ENCODE measurements around the gene ATP23.

ATP23 gene

GRCh38 chr12:57940052-57940914 lies 1.1 kb upstream of the ATP23 start:
- peak overlapping the region; percentile 91 for H3K27ac Mint-ChIP-seq

GRCh38 chr12:57940915-57941164 lies 527 bp upstream of the ATP23 start:
- peaks cover 8% of the 10 kb centered on the region for H3K36me3 Mint-ChIP-seq
- H3K4me3 Mint-ChIP-seq = peak overlapping the region; percentile 79
- DNase-seq (ENCODE audit: low spot score in 2 of 2) = no peak
- no peak for ATAC-seq
- peak overlapping the region; percentile 91 for H3K27ac Mint-ChIP-seq
- H3K4me1 Mint-ChIP-seq = peaks cover 39% of the 10 kb centered on the region
- no peaks in the 10 kb centered on the region for H3K9me3 Mint-ChIP-seq

More at GRCh38 chr12:57940052-57940914, 1.1 kb upstream of the ATP23 start:
- peaks cover 10% of the 10 kb centered on the region for H3K36me3 Mint-ChIP-seq
- peaks cover 44% of the 10 kb centered on the region for H3K4me1 Mint-ChIP-seq
- peak overlapping the region; percentile 79 for H3K4me3 Mint-ChIP-seq
- no peaks in the 10 kb centered on the region for H3K9me3 Mint-ChIP-seq
- DNase-seq (ENCODE audit: low spot score in 2 of 2) = no peak
- ATAC-seq = peak; percentile 11

GRCh38 chr12:57943438-57944080 lies 2.2 kb downstream of the ATP23 start:
- H3K4me3 Mint-ChIP-seq = peak overlapping the region; percentile 79
- H3K9me3 Mint-ChIP-seq = no peaks in the 10 kb centered on the region
- H3K4me1 Mint-ChIP-seq = peaks cover 33% of the 10 kb centered on the region
- ATAC-seq (no peak), DNase-seq (ENCODE audit: low spot score in 2 of 2) (no peak)
- peaks cover 4% of the 10 kb centered on the region for H3K36me3 Mint-ChIP-seq
- H3K27ac Mint-ChIP-seq = no peak overlapping the region

GRCh38 chr12:57944313-57945023 lies 3.1 kb downstream of the ATP23 start:
- H3K36me3 Mint-ChIP-seq = peaks cover 4% of the 10 kb centered on the region
- DNase-seq (ENCODE audit: low spot score in 2 of 2) (no peak), ATAC-seq (no peak)
- peak overlapping the region; percentile 29 for H3K27ac Mint-ChIP-seq
- peaks cover 33% of the 10 kb centered on the region for H3K4me1 Mint-ChIP-seq
- no peaks in the 10 kb centered on the region for H3K9me3 Mint-ChIP-seq
- no peak overlapping the region for H3K4me3 Mint-ChIP-seq

GRCh38 chr12:57952766-57953165 lies 11.4 kb downstream of the ATP23 start:
- DNase-seq (ENCODE audit: low spot score in 2 of 2) (no peak), ATAC-seq (no peak)
- H3K36me3 Mint-ChIP-seq = peaks cover 63% of the 10 kb centered on the region
- H3K4me3 Mint-ChIP-seq = no peak overlapping the region
- H3K4me1 Mint-ChIP-seq = no peaks in the 10 kb centered on the region
- peaks cover 2% of the 10 kb centered on the region for H3K9me3 Mint-ChIP-seq
- no peak overlapping the region for H3K27ac Mint-ChIP-seq

GRCh38 chr12:57954768-57955167 lies 13.4 kb downstream of the ATP23 start:
- Mint-ChIP-seq H3K36me3 (peaks cover 72% of the 10 kb centered on the region), H3K4me1 (no peaks in the 10 kb centered on the region), H3K27ac (no peak overlapping the region), H3K4me3 (no peak overlapping the region), H3K9me3 (peaks cover 9% of the 10 kb centered on the region)
- DNase-seq (ENCODE audit: low spot score in 2 of 2) (no peak), ATAC-seq (no peak)

- no peaks in the 10 kb centered on the region for H3K4me1 Mint-ChIP-seq
- no peak overlapping the region for H3K4me3 Mint-ChIP-seq
- ATAC-seq (no peak), DNase-seq (ENCODE audit: low spot score in 2 of 2) (no peak)
- H3K27ac Mint-ChIP-seq = no peak overlapping the region
- peaks cover 51% of the 10 kb centered on the region for H3K36me3 Mint-ChIP-seq
- peaks cover 16% of the 10 kb centered on the region for H3K9me3 Mint-ChIP-seq
Observed at GRCh38 chr12:57958061-57958657, 16.8 kb downstream of the ATP23 start.

- ATAC-seq (no peak), DNase-seq (ENCODE audit: low spot score in 2 of 2) (no peak)
- H3K9me3 Mint-ChIP-seq = peaks cover 14% of the 10 kb centered on the region
- H3K4me1 Mint-ChIP-seq = no peaks in the 10 kb centered on the region
- H3K27ac Mint-ChIP-seq = no peak overlapping the region
- no peak overlapping the region for H3K4me3 Mint-ChIP-seq
- no peaks in the 10 kb centered on the region for H3K36me3 Mint-ChIP-seq
Observed at GRCh38 chr12:57964421-57964820, 23.1 kb downstream of the ATP23 start.

- H3K36me3 Mint-ChIP-seq = no peaks in the 10 kb centered on the region
- DNase-seq (ENCODE audit: low spot score in 2 of 2) (no peak), ATAC-seq (no peak)
- peaks cover 19% of the 10 kb centered on the region for H3K9me3 Mint-ChIP-seq
- H3K4me1 Mint-ChIP-seq = no peaks in the 10 kb centered on the region
- no peak overlapping the region for H3K4me3 Mint-ChIP-seq
- H3K27ac Mint-ChIP-seq = no peak overlapping the region
Observed at GRCh38 chr12:57965766-57966165, 24.4 kb downstream of the ATP23 start.

- peaks cover 15% of the 10 kb centered on the region for H3K9me3 Mint-ChIP-seq
- DNase-seq (ENCODE audit: low spot score in 2 of 2) (no peak), ATAC-seq (no peak)
- H3K36me3 Mint-ChIP-seq = no peaks in the 10 kb centered on the region
- no peak overlapping the region for H3K27ac Mint-ChIP-seq
- H3K4me3 Mint-ChIP-seq = no peak overlapping the region
- no peaks in the 10 kb centered on the region for H3K4me1 Mint-ChIP-seq
Observed at GRCh38 chr12:57966536-57966935, 25.2 kb downstream of the ATP23 start.

GRCh38 chr12:57983146-57983857 lies 41.9 kb downstream of the ATP23 start:
- H3K27ac Mint-ChIP-seq = no peak overlapping the region
- ATAC-seq = no peak
- no peak for DNase-seq (ENCODE audit: low spot score in 2 of 2)
- no peaks in the 10 kb centered on the region for H3K9me3 Mint-ChIP-seq
- no peaks in the 10 kb centered on the region for H3K36me3 Mint-ChIP-seq
- no peak overlapping the region for H3K4me3 Mint-ChIP-seq
- no peaks in the 10 kb centered on the region for H3K4me1 Mint-ChIP-seq

GRCh38 chr12:57983858-57984505 lies 42.6 kb downstream of the ATP23 start:
- Mint-ChIP-seq H3K27ac (no peak overlapping the region), H3K4me3 (no peak overlapping the region), H3K4me1 (no peaks in the 10 kb centered on the region), H3K36me3 (no peaks in the 10 kb centered on the region), H3K9me3 (no peaks in the 10 kb centered on the region)
- DNase-seq (ENCODE audit: low spot score in 2 of 2) = no peak
- no peak for ATAC-seq

GRCh38 chr12:57984629-57985151 lies 43.3 kb downstream of the ATP23 start:
- H3K36me3 Mint-ChIP-seq = no peaks in the 10 kb centered on the region

GRCh38 chr12:57985685-57986084 lies 44.3 kb downstream of the ATP23 start:
- Mint-ChIP-seq H3K4me1 (no peaks in the 10 kb centered on the region), H3K36me3 (no peaks in the 10 kb centered on the region), H3K9me3 (no peaks in the 10 kb centered on the region), H3K4me3 (no peak overlapping the region), H3K27ac (no peak overlapping the region)
- no peak for DNase-seq (ENCODE audit: low spot score in 2 of 2)
- no peak for ATAC-seq

More at GRCh38 chr12:57984629-57985151, 43.3 kb downstream of the ATP23 start:
- ATAC-seq (no peak), DNase-seq (ENCODE audit: low spot score in 2 of 2) (no peak)
- H3K27ac Mint-ChIP-seq = no peak overlapping the region
- no peaks in the 10 kb centered on the region for H3K9me3 Mint-ChIP-seq
- H3K4me3 Mint-ChIP-seq = no peak overlapping the region
- H3K4me1 Mint-ChIP-seq = no peaks in the 10 kb centered on the region
